Measurements from ENCODE around the gene DCDC2C.

Gene DCDC2C

DNA sequence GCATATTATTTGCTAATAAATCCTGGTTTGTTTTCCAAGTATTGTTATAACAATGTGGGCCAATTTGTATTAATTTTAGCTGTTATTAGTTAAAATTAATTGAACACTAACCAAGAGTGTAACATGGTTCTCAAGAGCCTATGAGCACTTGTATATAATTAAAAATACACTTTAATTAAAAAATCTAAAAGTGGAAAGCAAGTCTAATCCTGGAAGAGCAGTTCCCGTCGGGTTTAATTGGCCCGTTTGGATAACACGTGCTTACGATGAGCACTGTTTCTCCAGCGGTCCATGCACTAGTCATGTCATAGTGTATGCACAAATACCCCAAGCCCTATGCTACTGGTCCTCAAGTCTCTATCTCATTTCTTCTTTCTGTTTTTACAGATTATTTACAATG, 49.0 kb downstream of the DCDC2C start:
- H3K27ac ChIP-seq (ENCODE audit: low read length): no peak overlapping the region
- H3K27me3 ChIP-seq (ENCODE audit: insufficient read depth, low read length): no peaks in the 10 kb centered on the region
- no peaks in the 10 kb centered on the region for H3K36me3 ChIP-seq (ENCODE audit: insufficient read depth, low read depth, low read length)
- H3K9me3 ChIP-seq (ENCODE audit: insufficient read depth, low read depth, low read length): no peaks in the 10 kb centered on the region
- H3K9ac ChIP-seq (ENCODE audit: low read depth, low read length): no peak overlapping the region
- no peak overlapping the region for H3K4me3 ChIP-seq (ENCODE audit: low read length)
- peaks cover 3% of the 10 kb centered on the region; the same call in 1 of the 2 replicates for H3K4me1 ChIP-seq (ENCODE audit: insufficient read depth, low read length)

DNA sequence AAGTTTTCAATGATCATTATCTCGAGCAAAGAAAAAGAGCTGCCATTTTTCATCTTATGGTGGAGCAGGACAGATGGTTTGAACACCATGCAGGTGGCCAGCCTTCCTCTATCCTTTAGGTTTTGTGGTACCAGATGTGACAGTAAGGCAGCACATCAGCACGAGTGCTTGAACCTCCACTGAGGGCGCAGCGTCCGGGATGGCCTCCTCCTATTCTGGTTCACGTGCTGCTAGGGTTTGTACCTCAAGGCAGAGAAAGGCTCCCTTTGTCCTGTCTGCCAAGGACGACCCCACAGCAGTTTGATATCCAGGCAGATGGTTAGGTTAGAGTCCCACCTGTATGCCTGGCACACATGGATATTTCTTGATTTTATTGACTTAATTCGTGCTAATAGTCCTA, 50.2 kb downstream of the DCDC2C start:
- Histone ChIP-seq H3K36me3 (ENCODE audit: insufficient read depth, low read depth, low read length) (no peaks in the 10 kb centered on the region), H3K9me3 (ENCODE audit: insufficient read depth, low read depth, low read length) (no peaks in the 10 kb centered on the region), H3K27ac (ENCODE audit: low read length) (no peak overlapping the region), H3K9ac (ENCODE audit: low read depth, low read length) (no peak overlapping the region), H3K27me3 (ENCODE audit: insufficient read depth, low read length) (no peaks in the 10 kb centered on the region), H3K4me1 (ENCODE audit: insufficient read depth, low read length) (peaks cover 3% of the 10 kb centered on the region; the same call in 1 of the 2 replicates), H3K4me3 (ENCODE audit: low read length) (no peak overlapping the region)

DNA sequence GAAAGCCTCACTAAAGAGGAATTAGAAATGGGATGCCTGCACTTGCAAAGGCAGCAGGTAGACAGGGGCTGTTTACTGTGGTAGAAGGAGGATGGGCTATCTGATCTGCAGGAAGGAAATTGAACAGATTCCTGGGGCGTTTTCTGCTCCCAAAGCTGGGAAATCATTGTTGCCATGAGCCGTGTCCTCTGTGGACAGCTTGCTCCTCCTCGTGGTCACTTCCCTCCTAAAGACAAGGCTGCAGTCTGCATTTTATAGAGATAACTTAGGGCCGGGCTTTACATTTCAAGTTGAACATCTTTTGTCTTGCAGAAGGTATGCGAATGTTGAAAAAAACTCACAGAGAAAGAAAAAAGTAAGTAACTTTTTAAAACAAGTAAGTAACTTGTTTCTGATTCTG, 50.9 kb downstream of the DCDC2C start:
- H3K9ac ChIP-seq (ENCODE audit: low read depth, low read length): no peak overlapping the region
- H3K27ac ChIP-seq (ENCODE audit: low read length): no peak overlapping the region
- H3K9me3 ChIP-seq (ENCODE audit: insufficient read depth, low read depth, low read length): no peaks in the 10 kb centered on the region
- H3K36me3 ChIP-seq (ENCODE audit: insufficient read depth, low read depth, low read length): no peaks in the 10 kb centered on the region
- no peaks in the 10 kb centered on the region for H3K27me3 ChIP-seq (ENCODE audit: insufficient read depth, low read length)
- H3K4me1 ChIP-seq (ENCODE audit: insufficient read depth, low read length): peaks cover 3% of the 10 kb centered on the region; the same call in 1 of the 2 replicates
- no peak overlapping the region for H3K4me3 ChIP-seq (ENCODE audit: low read length)

DNA sequence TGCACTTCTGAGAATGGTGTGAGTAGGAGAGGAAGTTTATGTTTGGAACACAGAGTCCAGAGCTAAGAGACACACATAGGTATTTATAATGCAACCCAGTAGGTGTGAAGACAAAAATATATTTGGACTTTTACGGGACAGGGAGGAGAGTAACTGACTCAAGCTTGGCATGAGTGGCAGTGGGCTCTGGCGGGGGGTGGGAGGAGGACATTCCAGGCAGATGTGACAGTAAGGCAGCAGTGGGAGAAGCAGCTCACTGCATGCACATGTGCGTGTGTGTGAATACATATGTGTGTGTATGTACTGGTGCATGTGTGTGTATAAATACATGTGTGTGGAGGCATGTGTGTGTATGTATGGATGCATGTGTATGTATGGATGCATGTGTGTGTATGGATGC, 51.4 kb downstream of the DCDC2C start:
- Histone ChIP-seq H3K9ac (ENCODE audit: low read depth, low read length) (no peak overlapping the region), H3K4me1 (ENCODE audit: insufficient read depth, low read length) (peaks cover 3% of the 10 kb centered on the region; the same call in 1 of the 2 replicates), H3K27me3 (ENCODE audit: insufficient read depth, low read length) (no peaks in the 10 kb centered on the region), H3K4me3 (ENCODE audit: low read length) (no peak overlapping the region), H3K9me3 (ENCODE audit: insufficient read depth, low read depth, low read length) (no peaks in the 10 kb centered on the region), H3K27ac (ENCODE audit: low read length) (no peak overlapping the region), H3K36me3 (ENCODE audit: insufficient read depth, low read depth, low read length) (no peaks in the 10 kb centered on the region)

DNA sequence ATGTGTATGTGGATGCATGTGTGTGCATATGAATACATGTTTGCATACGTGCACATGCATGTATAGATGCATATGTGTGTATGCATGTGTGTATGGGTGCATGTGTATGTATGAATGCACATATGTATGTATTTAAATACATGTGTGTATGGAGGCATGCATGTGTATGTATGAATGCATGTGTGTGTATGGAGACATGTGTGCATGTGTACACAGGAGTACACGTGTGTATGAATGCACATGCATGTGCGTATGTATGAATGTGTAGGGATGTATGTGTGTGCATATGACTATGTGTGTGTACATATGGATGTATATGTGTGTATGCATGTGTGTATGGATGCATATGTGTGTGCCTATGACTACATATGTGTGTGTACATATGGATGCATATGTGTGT, 51.9 kb downstream of the DCDC2C start:
- Histone ChIP-seq H3K9me3 (ENCODE audit: insufficient read depth, low read depth, low read length) (no peaks in the 10 kb centered on the region), H3K9ac (ENCODE audit: low read depth, low read length) (no peak overlapping the region), H3K4me3 (ENCODE audit: low read length) (no peak overlapping the region), H3K27ac (ENCODE audit: low read length) (no peak overlapping the region), H3K27me3 (ENCODE audit: insufficient read depth, low read length) (no peaks in the 10 kb centered on the region), H3K36me3 (ENCODE audit: insufficient read depth, low read depth, low read length) (no peaks in the 10 kb centered on the region), H3K4me1 (ENCODE audit: insufficient read depth, low read length) (peaks cover 3% of the 10 kb centered on the region; the same call in 1 of the 2 replicates)

DNA sequence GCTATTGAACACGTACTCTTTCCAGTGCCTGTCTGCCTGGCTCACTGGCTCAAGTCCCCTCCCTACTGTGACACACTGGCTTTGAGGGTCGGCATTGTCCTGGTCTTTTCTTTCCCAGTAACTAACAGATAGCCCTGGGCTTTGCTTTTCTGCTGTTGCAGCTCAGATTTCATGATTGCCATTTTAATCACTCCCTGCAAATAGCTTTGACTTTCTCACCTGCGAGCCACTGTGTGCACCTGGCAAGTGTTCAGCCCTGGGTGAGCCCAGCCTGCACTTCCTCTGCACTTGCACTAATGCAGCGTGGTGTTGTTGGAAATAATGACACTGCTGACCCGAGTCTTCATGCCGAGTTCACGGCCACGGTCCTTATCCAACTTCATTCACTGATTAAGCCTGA, 52.9 kb downstream of the DCDC2C start:
- Histone ChIP-seq H3K4me3 (ENCODE audit: low read length) (no peak overlapping the region), H3K27me3 (ENCODE audit: insufficient read depth, low read length) (no peaks in the 10 kb centered on the region), H3K27ac (ENCODE audit: low read length) (no peak overlapping the region), H3K9ac (ENCODE audit: low read depth, low read length) (no peak overlapping the region), H3K4me1 (ENCODE audit: insufficient read depth, low read length) (peaks cover 3% of the 10 kb centered on the region; the same call in 1 of the 2 replicates), H3K9me3 (ENCODE audit: insufficient read depth, low read depth, low read length) (no peaks in the 10 kb centered on the region), H3K36me3 (ENCODE audit: insufficient read depth, low read depth, low read length) (no peaks in the 10 kb centered on the region)

DNA sequence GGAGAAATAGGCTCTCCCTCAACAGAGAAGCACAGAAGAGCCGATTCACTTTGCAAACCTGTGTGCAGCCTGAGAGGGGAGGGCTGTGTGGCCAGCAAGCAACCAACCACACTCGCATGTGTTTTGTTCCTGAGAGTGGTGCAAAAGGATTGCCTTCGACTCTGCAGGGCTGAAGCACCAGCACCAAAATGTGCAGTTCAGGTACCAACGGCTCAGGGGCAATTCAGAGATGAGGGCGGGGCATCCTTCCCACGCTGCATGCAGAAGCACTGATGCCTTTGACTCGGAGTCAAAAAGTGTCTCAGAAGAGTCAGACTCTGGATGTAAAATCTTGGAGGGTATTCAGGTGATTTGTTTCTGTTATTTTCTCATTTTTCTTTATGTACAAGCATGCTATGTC, 55.5 kb downstream of the DCDC2C start:
- no peak overlapping the region for H3K27ac ChIP-seq (ENCODE audit: low read length)

DNA sequence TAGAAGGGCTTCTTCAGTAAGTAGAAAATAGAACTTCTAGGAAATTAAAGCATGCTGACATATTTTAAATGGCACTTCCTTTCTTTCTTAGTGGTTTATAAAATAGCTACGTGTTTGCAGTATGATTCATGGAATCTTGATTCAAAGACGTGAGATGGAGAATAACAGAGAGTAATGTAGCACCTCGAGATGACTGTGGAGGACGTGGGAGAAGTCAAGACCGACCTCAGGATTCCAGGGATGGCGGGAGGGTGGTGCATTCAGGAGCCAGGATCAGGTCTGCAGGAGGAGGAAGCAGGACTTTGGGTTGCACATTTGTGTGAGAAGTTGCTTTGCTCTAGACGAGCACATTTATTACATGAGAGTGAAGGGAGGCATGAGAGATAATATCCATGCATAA, 56.0 kb downstream of the DCDC2C start:
- H3K4me3 ChIP-seq (ENCODE audit: low read length): no peak overlapping the region
- no peak overlapping the region for H3K9ac ChIP-seq (ENCODE audit: low read depth, low read length)
- no peaks in the 10 kb centered on the region for H3K9me3 ChIP-seq (ENCODE audit: insufficient read depth, low read depth, low read length)
- H3K27ac ChIP-seq (ENCODE audit: low read length): no peak overlapping the region
- no peaks in the 10 kb centered on the region for H3K4me1 ChIP-seq (ENCODE audit: insufficient read depth, low read length)
- H3K36me3 ChIP-seq (ENCODE audit: insufficient read depth, low read depth, low read length): no peaks in the 10 kb centered on the region
- no peaks in the 10 kb centered on the region for H3K27me3 ChIP-seq (ENCODE audit: insufficient read depth, low read length)

More for the DNA sequence above, 55.5 kb downstream of the DCDC2C start:
- Histone ChIP-seq H3K27me3 (ENCODE audit: insufficient read depth, low read length) (no peaks in the 10 kb centered on the region), H3K4me3 (ENCODE audit: low read length) (no peak overlapping the region), H3K9me3 (ENCODE audit: insufficient read depth, low read depth, low read length) (no peaks in the 10 kb centered on the region), H3K36me3 (ENCODE audit: insufficient read depth, low read depth, low read length) (no peaks in the 10 kb centered on the region), H3K4me1 (ENCODE audit: insufficient read depth, low read length) (peaks cover 3% of the 10 kb centered on the region; the same call in 1 of the 2 replicates), H3K9ac (ENCODE audit: low read depth, low read length) (no peak overlapping the region)

DNA sequence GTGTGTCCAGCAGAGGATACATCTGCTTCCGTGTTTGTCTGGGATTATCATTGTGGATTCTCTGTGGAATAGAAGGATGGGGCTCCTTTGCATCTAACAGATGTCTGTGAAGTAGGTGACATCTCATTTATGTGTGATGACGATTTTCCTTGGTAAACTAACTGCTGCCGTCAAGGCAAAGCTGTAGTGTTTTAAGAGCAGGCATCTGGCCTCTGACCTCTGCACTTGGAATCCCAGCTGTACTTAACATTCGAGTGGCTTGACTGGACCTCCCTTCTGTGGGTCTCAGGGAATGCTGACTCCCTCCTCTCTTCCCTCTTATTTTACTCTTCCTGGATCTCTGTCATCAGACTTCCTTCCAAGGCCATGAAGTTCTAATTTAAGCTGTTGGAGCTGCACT, 56.4 kb downstream of the DCDC2C start:
- Histone ChIP-seq H3K4me1 (ENCODE audit: insufficient read depth, low read length) (no peaks in the 10 kb centered on the region), H3K9me3 (ENCODE audit: insufficient read depth, low read depth, low read length) (no peaks in the 10 kb centered on the region), H3K27ac (ENCODE audit: low read length) (no peak overlapping the region), H3K27me3 (ENCODE audit: insufficient read depth, low read length) (no peaks in the 10 kb centered on the region), H3K4me3 (ENCODE audit: low read length) (no peak overlapping the region), H3K36me3 (ENCODE audit: insufficient read depth, low read depth, low read length) (no peaks in the 10 kb centered on the region), H3K9ac (ENCODE audit: low read depth, low read length) (no peak overlapping the region)

DNA sequence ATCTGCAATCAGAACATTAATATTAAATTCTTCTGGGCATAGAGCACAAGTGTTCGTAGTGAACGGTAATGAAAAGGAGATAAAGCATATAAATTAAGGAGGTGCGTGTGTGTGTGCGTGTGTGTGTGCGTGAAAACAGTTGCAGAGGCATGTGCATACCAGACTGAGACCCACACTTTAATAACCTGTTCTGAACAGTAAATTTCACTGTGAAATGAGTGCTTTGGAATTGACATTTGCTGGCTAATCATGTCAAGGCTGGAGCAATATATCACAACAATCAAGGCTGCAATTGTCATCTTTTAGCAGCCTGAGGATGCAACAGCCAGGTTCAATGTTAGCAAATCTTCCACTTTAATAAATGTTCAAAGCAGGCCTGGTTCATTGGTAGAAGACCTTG, 57.9 kb downstream of the DCDC2C start:
- no peak overlapping the region for H3K4me3 ChIP-seq (ENCODE audit: low read length)
- no peaks in the 10 kb centered on the region; the same call in 1 of the 2 replicates for H3K27me3 ChIP-seq (ENCODE audit: insufficient read depth, low read length)
- H3K9me3 ChIP-seq (ENCODE audit: insufficient read depth, low read depth, low read length): no peaks in the 10 kb centered on the region
- H3K27ac ChIP-seq (ENCODE audit: low read length): no peak overlapping the region
- no peaks in the 10 kb centered on the region for H3K4me1 ChIP-seq (ENCODE audit: insufficient read depth, low read length)
- H3K36me3 ChIP-seq (ENCODE audit: insufficient read depth, low read depth, low read length): no peaks in the 10 kb centered on the region
- H3K9ac ChIP-seq (ENCODE audit: low read depth, low read length): no peak overlapping the region

DNA sequence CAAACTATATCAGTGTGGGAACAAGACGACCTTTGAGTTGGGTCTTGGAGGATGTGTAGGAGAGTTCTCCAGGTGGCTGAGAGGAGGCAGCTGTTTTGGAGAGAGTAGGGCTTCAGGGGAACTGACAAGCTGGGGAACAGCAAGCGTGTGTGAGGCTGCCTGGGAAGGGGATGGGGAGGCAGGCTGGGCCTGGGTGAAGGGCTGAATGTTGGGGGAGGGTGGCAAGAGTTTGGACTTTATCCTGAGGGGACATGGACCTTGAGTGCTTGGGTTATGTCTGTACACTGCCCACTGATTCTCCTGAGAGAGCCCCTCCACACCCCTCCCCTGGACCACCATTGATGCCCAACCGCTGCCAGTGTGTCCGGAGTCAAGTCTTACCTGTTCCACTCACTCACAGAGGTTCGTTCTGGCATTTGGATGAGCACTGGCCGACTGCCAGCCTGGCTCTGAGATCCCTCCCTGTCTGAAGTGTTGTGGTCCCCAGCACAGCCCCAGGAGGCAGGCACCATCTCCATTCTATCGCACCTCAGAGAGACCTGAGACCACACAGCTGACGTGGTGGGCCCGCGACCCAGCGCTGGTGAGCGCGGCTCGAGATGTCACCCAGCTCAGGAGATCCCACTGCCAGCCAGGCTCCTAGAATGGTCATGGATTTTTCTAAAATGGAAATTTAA, 59.5 kb downstream of the DCDC2C start:
- no peak overlapping the region for H3K4me3 ChIP-seq (ENCODE audit: low read length)
- H3K27me3 ChIP-seq (ENCODE audit: insufficient read depth, low read length): no peaks in the 10 kb centered on the region; the same call in 1 of the 2 replicates
- no peaks in the 10 kb centered on the region for H3K4me1 ChIP-seq (ENCODE audit: insufficient read depth, low read length)
- H3K9me3 ChIP-seq (ENCODE audit: insufficient read depth, low read depth, low read length): no peaks in the 10 kb centered on the region
- no peaks in the 10 kb centered on the region for H3K36me3 ChIP-seq (ENCODE audit: insufficient read depth, low read depth, low read length)
- H3K9ac ChIP-seq (ENCODE audit: low read depth, low read length): no peak overlapping the region
- H3K27ac ChIP-seq (ENCODE audit: low read length): no peak overlapping the region

DNA sequence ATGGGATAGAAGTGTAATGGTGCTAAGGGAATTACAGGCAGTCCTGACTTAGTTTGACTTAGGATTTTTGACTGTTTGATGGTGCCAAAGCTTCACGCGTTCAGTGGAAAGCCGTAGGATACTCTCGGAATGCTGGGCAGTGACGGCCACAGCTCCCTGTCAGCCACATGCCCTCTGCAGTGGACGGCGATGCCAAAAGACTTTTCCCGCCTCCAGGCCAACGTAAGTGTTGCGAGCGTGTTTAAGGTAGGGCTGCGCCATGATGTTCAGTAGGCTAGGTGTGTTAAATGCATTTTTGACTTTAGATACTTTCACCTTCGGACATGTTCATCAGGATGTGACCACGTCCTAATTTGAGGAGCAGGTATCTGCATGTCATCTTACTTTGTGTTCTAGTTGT, 63.4 kb downstream of the DCDC2C start:
- Histone ChIP-seq H3K4me3 (ENCODE audit: low read length) (no peak overlapping the region), H3K36me3 (ENCODE audit: insufficient read depth, low read depth, low read length) (no peaks in the 10 kb centered on the region), H3K27me3 (ENCODE audit: insufficient read depth, low read length) (no peaks in the 10 kb centered on the region; the same call in 1 of the 2 replicates), H3K9ac (ENCODE audit: low read depth, low read length) (no peak overlapping the region), H3K4me1 (ENCODE audit: insufficient read depth, low read length) (no peaks in the 10 kb centered on the region), H3K9me3 (ENCODE audit: insufficient read depth, low read depth, low read length) (no peaks in the 10 kb centered on the region), H3K27ac (ENCODE audit: low read length) (no peak overlapping the region)

Data from iPS-20b (cell line).